ENCODE measurements around the gene AMT.

AMT gene

DNA sequence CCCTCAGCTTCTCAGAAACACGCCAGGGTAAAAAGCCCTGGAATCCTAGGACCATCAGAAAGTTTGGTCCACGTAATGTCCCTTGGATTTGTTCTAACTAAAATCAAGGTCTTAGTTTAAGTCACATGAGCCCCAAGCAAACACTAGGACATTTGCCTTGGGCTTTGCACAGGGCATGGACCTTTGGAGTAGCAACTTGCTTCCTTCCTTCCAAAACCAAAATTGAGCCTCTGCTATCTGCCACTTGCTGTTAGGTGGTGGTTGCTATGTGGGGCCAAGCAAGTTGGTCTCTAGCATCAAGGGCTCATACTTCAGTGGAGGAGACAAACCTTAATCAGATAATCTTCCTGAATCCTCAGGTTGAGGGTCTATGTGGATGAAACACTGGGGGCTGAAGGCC lies 43.8 kb upstream of the AMT start:
- no peak overlapping the region for H3K4me3 ChIP-seq (ENCODE audit: low read depth, low read length)
- no peak for DNase-seq (ENCODE audit: low read depth)
- TF ChIP-seq MYC (IDR thresholded peaks at IDR 0.05; ENCODE audit: low read depth, low read length), result no peak
- TF ChIP-seq, protein P1, sequence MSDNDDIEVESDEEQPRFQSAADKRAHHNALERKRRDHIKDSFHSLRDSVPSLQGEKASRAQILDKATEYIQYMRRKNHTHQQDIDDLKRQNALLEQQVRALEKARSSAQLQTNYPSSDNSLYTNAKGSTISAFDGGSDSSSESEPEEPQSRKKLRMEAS (IDR thresholded peaks at IDR 0.05; ENCODE audit: low read depth, low read length), result no peak
- TF ChIP-seq POLR2A (IDR thresholded peaks at IDR 0.05; ENCODE audit: extremely low read depth, insufficient read length), result no peak
- TF ChIP-seq CTCF (IDR thresholded peaks at IDR 0.05; ENCODE audit: low read depth, low read length), result no peak

DNA sequence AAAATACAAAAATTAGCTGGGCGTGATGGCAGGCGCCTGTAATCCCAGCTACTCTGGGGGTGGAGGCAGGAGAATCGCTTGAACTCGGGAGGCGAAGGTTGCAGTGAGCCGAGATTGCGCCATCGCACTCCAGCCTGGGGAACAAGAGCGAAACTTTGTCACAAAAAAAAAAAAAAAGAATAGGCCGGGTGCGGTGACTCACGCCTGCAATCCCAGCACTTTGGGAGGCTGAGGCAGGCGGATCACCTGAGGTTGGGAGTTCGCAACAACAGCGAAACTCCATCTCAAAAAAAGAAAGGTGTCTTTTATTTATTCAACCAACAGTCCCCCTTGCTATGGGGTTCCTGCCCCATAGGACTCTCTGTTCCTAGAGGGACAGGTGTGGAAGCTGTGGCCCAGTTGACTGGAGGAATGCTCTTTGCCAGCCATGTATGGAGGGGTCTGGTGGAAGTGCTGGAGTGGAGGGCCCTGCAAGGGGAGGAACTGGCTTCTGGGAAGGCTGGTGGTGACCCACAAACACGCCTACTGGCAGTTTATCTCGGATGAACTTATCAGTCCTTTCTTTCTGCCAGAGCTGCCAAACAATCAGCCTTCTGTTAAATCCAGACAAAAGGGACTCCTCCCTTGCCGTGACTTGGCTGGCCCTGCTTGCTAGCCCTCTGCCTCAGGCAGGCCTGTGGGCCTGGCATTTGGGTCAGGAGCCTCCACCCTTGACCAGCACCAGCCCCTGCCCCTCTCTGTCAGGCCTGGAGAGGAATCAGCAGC lies 43.2 kb upstream of the AMT start:
- no peak overlapping the region for H3K4me3 ChIP-seq (ENCODE audit: low read depth, low read length)
- DNase-seq (ENCODE audit: low read depth), result peak; percentile 49
- TF ChIP-seq CTCF (IDR thresholded peaks at IDR 0.05; ENCODE audit: low read depth, low read length) (no peak), POLR2A (IDR thresholded peaks at IDR 0.05; ENCODE audit: extremely low read depth, insufficient read length) (no peak), MYC (IDR thresholded peaks at IDR 0.05; ENCODE audit: low read depth, low read length) (no peak)
- TF ChIP-seq, protein P1 (IDR thresholded peaks at IDR 0.05; ENCODE audit: low read depth, low read length), result no peak

DNA sequence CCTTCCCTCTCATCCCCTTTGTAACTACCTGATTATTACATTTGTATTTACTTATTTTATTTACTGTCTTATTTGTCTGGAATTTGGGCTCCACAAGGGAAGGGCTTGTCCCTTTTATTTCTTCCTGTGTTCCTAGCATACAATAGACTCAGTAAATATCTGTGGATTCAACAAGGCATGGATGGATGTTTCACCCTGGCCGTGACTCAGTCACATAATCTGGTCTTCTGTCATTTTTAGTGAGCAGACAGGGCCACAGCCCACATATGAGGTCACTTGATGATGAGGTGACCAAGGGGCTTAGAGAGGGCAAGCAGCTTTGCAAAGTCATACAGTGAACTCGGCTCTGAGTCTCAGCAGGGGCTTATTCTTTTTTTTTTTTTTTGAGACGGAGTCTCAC lies 39.9 kb upstream of the AMT start:
- DNase-seq (ENCODE audit: low read depth), result no peak
- H3K4me3 ChIP-seq (ENCODE audit: low read depth, low read length), result no peak overlapping the region
- TF ChIP-seq MYC (IDR thresholded peaks at IDR 0.05; ENCODE audit: low read depth, low read length) (no peak), POLR2A (IDR thresholded peaks at IDR 0.05; ENCODE audit: extremely low read depth, insufficient read length) (no peak), CTCF (IDR thresholded peaks at IDR 0.05; ENCODE audit: low read depth, low read length) (no peak)
- TF ChIP-seq, protein P1 (IDR thresholded peaks at IDR 0.05; ENCODE audit: low read depth, low read length), result no peak

- DNase-seq (ENCODE audit: low read depth), result no peak
- TF ChIP-seq MYC (IDR thresholded peaks at IDR 0.05; ENCODE audit: low read depth, low read length) (no peak), CTCF (IDR thresholded peaks at IDR 0.05; ENCODE audit: low read depth, low read length) (no peak), POLR2A (IDR thresholded peaks at IDR 0.05; ENCODE audit: extremely low read depth, insufficient read length) (no peak)
- TF ChIP-seq, protein P1 (IDR thresholded peaks at IDR 0.05; ENCODE audit: low read depth, low read length), result no peak
- H3K4me3 ChIP-seq (ENCODE audit: low read depth, low read length), result no peak overlapping the region
These were observed 39.3 kb upstream of the AMT start for GRCh38 chr3:49461443-49462171.

DNA sequence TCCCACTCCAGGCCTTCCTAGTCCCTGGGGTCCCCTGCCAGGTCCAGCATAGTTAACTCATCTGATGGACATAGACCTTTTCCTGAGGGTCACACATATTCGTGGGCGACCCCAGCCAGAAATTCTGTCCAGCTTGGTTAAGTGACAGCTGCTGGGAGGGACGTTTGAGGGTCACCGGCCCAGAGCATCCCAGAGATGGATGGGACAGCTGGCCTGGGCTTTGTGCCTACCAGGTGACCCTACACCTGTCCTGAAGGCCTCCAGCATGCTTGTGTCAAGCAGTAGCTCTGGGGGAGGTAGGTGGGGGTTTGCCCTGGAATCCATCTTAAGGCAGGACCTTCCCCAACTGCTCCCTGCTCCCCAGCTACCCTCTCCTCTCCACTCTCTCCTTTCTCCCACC lies 38.7 kb upstream of the AMT start:
- no peak for DNase-seq (ENCODE audit: low read depth)
- H3K4me3 ChIP-seq (ENCODE audit: low read depth, low read length), result no peak overlapping the region
- TF ChIP-seq, protein P1 (IDR thresholded peaks at IDR 0.05; ENCODE audit: low read depth, low read length), result no peak
- no peak for TF ChIP-seq MYC (IDR thresholded peaks at IDR 0.05; ENCODE audit: low read depth, low read length)
- TF ChIP-seq POLR2A (IDR thresholded peaks at IDR 0.05; ENCODE audit: extremely low read depth, insufficient read length), result no peak
- no peak for TF ChIP-seq CTCF (IDR thresholded peaks at IDR 0.05; ENCODE audit: low read depth, low read length)
